HepG2 (cell line): ENCODE results near the gene NSF. TPM values are rescaled to one million over a fixed set of nuclear protein-coding genes. Genes with fewer than 3 reads are reported as not detected.
"Not testable (repeated sequence)": the region's sequence is repeated elsewhere in the genome, so short reads cannot be mapped to it uniquely, and the experiment has no call there.

ENCODE experiments used
- ATAC-seq: fragments of 200-7000 bp; cut with Tn5 transposase; 3 replicates; pipeline ENCODE4 v1.9.1; 2020; ENCODE audit warnings: mild to moderate bottlenecking, moderate library complexity
- BruUV-seq: library from RNA; stranded (reverse); fragments of 400-500 nt; replicated peaks from 2 replicates; lab custom pipeline; 2021; lab: Mats Ljungman, UMichigan
- CTCF ChIA-PET: fragments of 300-600 bp; formaldehyde crosslinking; extraction: SDS; loops from one replicate; lab custom pipeline; 2021; ENCODE audit warnings: low total read pairs, inconsistent platforms, low intra/inter-chr PET ratio; lab: Yijun Ruan, JAX
- POLR2A ChIA-PET: fragments of 350-600 bp; sonication (Branson Sonifier 250); formaldehyde crosslinking; loops from one replicate; lab custom pipeline; 2020; ENCODE audit warnings: antibody characterized with exemption, inconsistent platforms; lab: Yijun Ruan, JAX
- DNase-seq: peaks from one replicate; pipeline ENCODE4 v3.0.0-alpha.2; 2015; ENCODE audit warnings: low spot score
- FAIRE-seq: peaks from 3 replicates; lab custom pipeline; 2011; peaks lifted over from hg19 to GRCh38; lab: Jason Lieb, UNC
- H2AFZ ChIP-seq: one replicate; pipeline ENCODE4 v1.6.1; 2011; ENCODE audit warnings: low read length, inconsistent platforms
- H3K27ac ChIP-seq: fragments of 300-600 bp; 3 replicates; pipeline ENCODE4 v1.8.0; 2011; ENCODE audit warnings: mixed run types, mild to moderate bottlenecking, mixed read lengths, low read length, inconsistent platforms; ENCODE audit not compliant: insufficient read depth; ENCODE audit errors: extremely low read length
- H3K27me3 ChIP-seq, 2 experiments: fragments of 200-600 bp in 1 of 2; 2 replicates in 1 of 2; 3 replicates in 1 of 2; pipeline versions ENCODE4 v1.6.0 to v1.8.0; 2011; ENCODE audit warnings: low read length in 2 of 2, mild to moderate bottlenecking in 2 of 2, moderate library complexity in 2 of 2, inconsistent platforms in 1 of 2; ENCODE audit not compliant: insufficient read depth in 2 of 2, control insufficient read depth in 1 of 2
- H3K36me3 ChIP-seq, 2 experiments: fragments of 200-600 bp in 1 of 2; replicated peaks in 1 of 2; 2 replicates in 1 of 2; 3 replicates in 1 of 2; pipeline versions ENCODE4 v1.5.1 to v1.8.0; 2011; ENCODE audit warnings: low read length in 2 of 2, inconsistent platforms in 1 of 2; ENCODE audit not compliant: insufficient read depth in 2 of 2, control insufficient read depth in 1 of 2
- H3K4me1 ChIP-seq: 2 replicates; pipeline ENCODE4 v1.5.1; 2012; ENCODE audit warnings: low read length, inconsistent platforms; ENCODE audit not compliant: insufficient read depth
- H3K4me2 ChIP-seq: 2 replicates; pipeline ENCODE4 v1.6.0; 2011; ENCODE audit warnings: low read depth, low read length, inconsistent platforms
- H3K4me3 ChIP-seq, 3 experiments: fragments of 200-600 bp in 1 of 3; sonication (generic), shearing (Covaris generic) in 1 of 3; replicated peaks in 1 of 3; 2 replicates each; pipeline ENCODE4 v1.5.1; 2011 to 2016; ENCODE audit warnings: low read length in 3 of 3, inconsistent platforms in 2 of 3, low read depth in 2 of 3, mild to moderate bottlenecking in 2 of 3, control low read depth in 1 of 3, mixed read lengths in 1 of 3; ENCODE audit not compliant: insufficient read depth in 1 of 3
- H3K79me2 ChIP-seq: one replicate; pipeline ENCODE4 v1.6.1; 2011; ENCODE audit warnings: low read length, inconsistent platforms; ENCODE audit not compliant: insufficient read depth
- H3K9ac ChIP-seq: 2 replicates; pipeline ENCODE4 v1.6.0; 2011; ENCODE audit warnings: mild to moderate bottlenecking, low read depth, low read length, inconsistent platforms; ENCODE audit not compliant: insufficient read depth
- H3K9me3 ChIP-seq: 2 replicates; pipeline ENCODE4 v1.5.1; 2012; ENCODE audit warnings: mild to moderate bottlenecking, low read length
- H4K20me1 ChIP-seq: 2 replicates; pipeline ENCODE4 v1.6.0; 2011; ENCODE audit warnings: inconsistent platforms, mild to moderate bottlenecking, low read length, moderate library complexity; ENCODE audit not compliant: insufficient read depth
- ERF ChIP-seq: IDR thresholded peaks from 2 replicates; pipeline ENCODE4 v1.6.1; 2018; ENCODE audit warnings: missing biosample characterization, missing genetic modification reagents
- KAT7 ChIP-seq: IDR thresholded peaks from 2 replicates; pipeline ENCODE4 v1.6.1; 2018; ENCODE audit warnings: borderline replicate concordance, missing compliant biosample characterization
- ZNF343 ChIP-seq: sonication (generic); formaldehyde crosslinking; IDR thresholded peaks from 2 replicates; pipeline ENCODE4 v1.4.0; 2020; ENCODE audit warnings: mild to moderate bottlenecking, missing genetic modification reagents
- WGBS: methylation state at CpG from one replicate; pipeline ENCODE4 v1.1.6; 2017; ENCODE audit warnings: low lambda C conversion rate; 5-methylcytosine and 5-hydroxymethylcytosine counted together
- in situ Hi-C: cut with HindIII; loops from 2 replicates; pipeline ENCODE4 v1.10.0; 2017; ENCODE audit warnings: low pct_unique_long_range_greater_than_20kb; ENCODE audit not compliant: extremely low pct_ligation_motif_present
- intact Hi-C: fragments of 100-400 bp; cut with micrococcal nuclease; formaldehyde crosslinking; loops from one replicate; pipeline ENCODE4 v1.10.0; 2022; ENCODE audit not compliant: unreplicated experiment
- polyA plus RNA-seq, 8 experiments: library from polyadenylated mRNA; depleted of rRNA in 3 of 8; stranded (reverse) in 7 of 8; unstranded in 1 of 8; fragments of >200 nt; fragmentation: Illumina TruSeq in 4 of 8; extraction: Trizol in 4 of 8; gene quantifications; 2 replicates each; pipeline versions ENCODE4 v1.2.1 to v1.2.3, GENCODE V29; 2011 to 2016; ENCODE audit warnings: low read depth in 4 of 8, missing spikeins in 1 of 8, mixed read lengths in 1 of 8; ENCODE audit not compliant: insufficient read depth in 1 of 8
- total RNA-seq, 5 experiments: library from RNA; depleted of rRNA; stranded (reverse); fragments of >200 nt; fragmentation: Illumina TruSeq; extraction: Trizol; gene quantifications; 2 replicates each; pipeline ENCODE4 v1.2.3, GENCODE V29; 2016; ENCODE audit warnings: low read depth in 1 of 5
- TF ChIP-seq, protein P1 (sequence below): sonication (generic); formaldehyde crosslinking; IDR thresholded peaks from 2 replicates; pipeline ENCODE4 v1.4.0; 2020; ENCODE audit warnings: missing genetic modification reagents

The NSF gene
- total and polyA plus RNA-seq, 2 of the 13 experiments (the other 11 are each of a cell fraction or from before 2014, with no cell fraction given): 21.9 to 37.8 TPM

DNA sequence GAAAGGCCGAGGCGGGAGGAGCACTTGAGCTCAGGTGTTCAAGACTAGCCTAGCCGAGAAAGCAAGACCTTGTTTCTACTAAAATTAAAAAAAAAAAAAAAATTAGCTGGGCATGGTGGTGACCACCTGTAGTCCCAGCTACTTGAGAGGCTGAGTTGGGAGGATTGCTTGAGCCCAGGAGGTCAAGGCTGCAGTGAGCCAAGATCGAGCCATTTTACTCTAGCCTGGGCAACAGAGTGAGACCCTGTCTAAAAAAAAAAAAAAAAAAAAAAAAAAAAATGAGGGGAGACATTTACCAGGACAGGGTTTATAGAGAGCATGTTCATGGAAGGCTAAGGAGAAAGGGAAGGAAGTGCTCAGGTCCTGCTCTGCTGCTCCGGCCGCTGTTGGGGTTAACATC, 202.6 kb downstream of the NSF start:
- H4K20me1 ChIP-seq, H2AFZ ChIP-seq, H3K4me2 ChIP-seq, H3K36me3 ChIP-seq, in situ Hi-C loops, CTCF ChIA-PET, H3K79me2 ChIP-seq, H3K9me3 ChIP-seq, BruUV-seq, H3K4me3 ChIP-seq, DNase-seq, H3K27ac ChIP-seq, ATAC-seq, FAIRE-seq, intact Hi-C loops, POLR2A ChIA-PET, H3K9ac ChIP-seq: not testable (repeated sequence)
- Histone ChIP-seq H3K4me1 (peaks cover 19% of the 10 kb centered on the region), H3K27me3 (peaks cover 7 to 72% of the 10 kb centered on the region in 2 experiments)
- 57% methylated on average over 6 of the region's 6 CpGs for WGBS

DNA sequence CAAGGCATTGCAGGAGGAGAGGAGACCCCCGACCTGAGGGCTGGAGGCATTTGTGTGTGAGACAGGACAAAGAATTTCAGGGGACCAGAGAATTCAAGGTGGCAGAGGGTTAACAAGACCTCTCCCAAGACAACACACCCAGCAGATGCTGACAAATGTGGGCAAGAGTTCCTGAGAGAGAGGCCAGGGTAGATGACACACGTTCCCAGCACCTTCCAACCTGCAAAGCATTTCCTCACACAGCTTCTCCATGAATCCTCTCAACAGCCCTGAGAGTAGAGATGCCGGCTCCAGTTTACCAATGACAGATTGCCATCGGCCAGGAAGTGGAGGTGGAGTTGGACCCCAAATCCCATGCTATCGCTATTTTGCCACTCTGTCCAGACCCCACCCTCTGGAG, 203.1 kb downstream of the NSF start:
- H3K9me3 ChIP-seq: no peaks in the 10 kb centered on the region
- 6% methylated on average over 4 of the region's 5 CpGs for WGBS

More for the DNA sequence above, 203.1 kb downstream of the NSF start:
- Histone ChIP-seq H3K4me3 (no peak overlapping the region), H3K79me2 (no peaks in the 10 kb centered on the region), H3K36me3 (no peaks in the 10 kb centered on the region), H3K27me3 (peaks cover 7 to 72% of the 10 kb centered on the region in 2 experiments), H4K20me1 (no peaks in the 10 kb centered on the region), H3K4me1 (peaks cover 19% of the 10 kb centered on the region), H3K4me2 (peak overlapping the region; percentile 37; the same call in 1 of the 2 replicates), H3K9ac (no peak overlapping the region), H3K27ac (no peak overlapping the region), H2AFZ (no peak overlapping the region)
- ChIA-PET CTCF (no interaction called here), POLR2A (no interaction called here)
- FAIRE-seq (no peak), DNase-seq (no peak), ATAC-seq (no peak)
- intact Hi-C loops (no loop called here), in situ Hi-C loops (no loop called here)
- no TSS peak for BruUV-seq
- TF ChIP-seq ZNF343 (CRISPR knock-in tag) (no peak), ERF (CRISPR knock-in tag) (no peak), KAT7 (CRISPR knock-in tag) (no peak)
- TF ChIP-seq, protein P1, sequence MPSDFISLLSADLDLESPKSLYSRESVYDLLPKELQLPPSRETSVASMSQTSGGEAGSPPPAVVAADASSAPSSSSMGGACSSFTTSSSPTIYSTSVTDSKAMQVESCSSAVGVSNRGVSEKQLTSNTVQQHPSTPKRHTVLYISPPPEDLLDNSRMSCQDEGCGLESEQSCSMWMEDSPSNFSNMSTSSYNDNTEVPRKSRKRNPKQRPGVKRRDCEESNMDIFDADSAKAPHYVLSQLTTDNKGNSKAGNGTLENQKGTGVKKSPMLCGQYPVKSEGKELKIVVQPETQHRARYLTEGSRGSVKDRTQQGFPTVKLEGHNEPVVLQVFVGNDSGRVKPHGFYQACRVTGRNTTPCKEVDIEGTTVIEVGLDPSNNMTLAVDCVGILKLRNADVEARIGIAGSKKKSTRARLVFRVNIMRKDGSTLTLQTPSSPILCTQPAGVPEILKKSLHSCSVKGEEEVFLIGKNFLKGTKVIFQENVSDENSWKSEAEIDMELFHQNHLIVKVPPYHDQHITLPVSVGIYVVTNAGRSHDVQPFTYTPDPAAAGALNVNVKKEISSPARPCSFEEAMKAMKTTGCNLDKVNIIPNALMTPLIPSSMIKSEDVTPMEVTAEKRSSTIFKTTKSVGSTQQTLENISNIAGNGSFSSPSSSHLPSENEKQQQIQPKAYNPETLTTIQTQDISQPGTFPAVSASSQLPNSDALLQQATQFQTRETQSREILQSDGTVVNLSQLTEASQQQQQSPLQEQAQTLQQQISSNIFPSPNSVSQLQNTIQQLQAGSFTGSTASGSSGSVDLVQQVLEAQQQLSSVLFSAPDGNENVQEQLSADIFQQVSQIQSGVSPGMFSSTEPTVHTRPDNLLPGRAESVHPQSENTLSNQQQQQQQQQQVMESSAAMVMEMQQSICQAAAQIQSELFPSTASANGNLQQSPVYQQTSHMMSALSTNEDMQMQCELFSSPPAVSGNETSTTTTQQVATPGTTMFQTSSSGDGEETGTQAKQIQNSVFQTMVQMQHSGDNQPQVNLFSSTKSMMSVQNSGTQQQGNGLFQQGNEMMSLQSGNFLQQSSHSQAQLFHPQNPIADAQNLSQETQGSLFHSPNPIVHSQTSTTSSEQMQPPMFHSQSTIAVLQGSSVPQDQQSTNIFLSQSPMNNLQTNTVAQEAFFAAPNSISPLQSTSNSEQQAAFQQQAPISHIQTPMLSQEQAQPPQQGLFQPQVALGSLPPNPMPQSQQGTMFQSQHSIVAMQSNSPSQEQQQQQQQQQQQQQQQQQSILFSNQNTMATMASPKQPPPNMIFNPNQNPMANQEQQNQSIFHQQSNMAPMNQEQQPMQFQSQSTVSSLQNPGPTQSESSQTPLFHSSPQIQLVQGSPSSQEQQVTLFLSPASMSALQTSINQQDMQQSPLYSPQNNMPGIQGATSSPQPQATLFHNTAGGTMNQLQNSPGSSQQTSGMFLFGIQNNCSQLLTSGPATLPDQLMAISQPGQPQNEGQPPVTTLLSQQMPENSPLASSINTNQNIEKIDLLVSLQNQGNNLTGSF (CRISPR knock-in tag): 0 out of 2 replicates have a peak, but pooled peaks have one; percentile 19
